ENCODE measurements around the gene AFF1.

GRCh38 chr4:87011340-87012034 lies 76.7 kb downstream of the AFF1 start:
- peak in 1 of 2 donors; percentile 54 for TF ChIP-seq POLR2A (IDR thresholded peaks at IDR 0.05)
- TF ChIP-seq, protein P1, sequence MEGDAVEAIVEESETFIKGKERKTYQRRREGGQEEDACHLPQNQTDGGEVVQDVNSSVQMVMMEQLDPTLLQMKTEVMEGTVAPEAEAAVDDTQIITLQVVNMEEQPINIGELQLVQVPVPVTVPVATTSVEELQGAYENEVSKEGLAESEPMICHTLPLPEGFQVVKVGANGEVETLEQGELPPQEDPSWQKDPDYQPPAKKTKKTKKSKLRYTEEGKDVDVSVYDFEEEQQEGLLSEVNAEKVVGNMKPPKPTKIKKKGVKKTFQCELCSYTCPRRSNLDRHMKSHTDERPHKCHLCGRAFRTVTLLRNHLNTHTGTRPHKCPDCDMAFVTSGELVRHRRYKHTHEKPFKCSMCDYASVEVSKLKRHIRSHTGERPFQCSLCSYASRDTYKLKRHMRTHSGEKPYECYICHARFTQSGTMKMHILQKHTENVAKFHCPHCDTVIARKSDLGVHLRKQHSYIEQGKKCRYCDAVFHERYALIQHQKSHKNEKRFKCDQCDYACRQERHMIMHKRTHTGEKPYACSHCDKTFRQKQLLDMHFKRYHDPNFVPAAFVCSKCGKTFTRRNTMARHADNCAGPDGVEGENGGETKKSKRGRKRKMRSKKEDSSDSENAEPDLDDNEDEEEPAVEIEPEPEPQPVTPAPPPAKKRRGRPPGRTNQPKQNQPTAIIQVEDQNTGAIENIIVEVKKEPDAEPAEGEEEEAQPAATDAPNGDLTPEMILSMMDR (IDR thresholded peaks at IDR 0.05) = no peak

All from thyroid gland (tissue), 4 donors.